H1 (cell line): ENCODE data around the gene GBP7. TPM values are rescaled to one million over a fixed set of nuclear protein-coding genes. Genes with fewer than 3 reads are reported as not detected.

Experiments used
- CTCF ChIA-PET: fragments of 300-600 bp; sonication (Branson Sonifier 250); formaldehyde crosslinking; loops from one replicate; lab custom pipeline; 2021; ENCODE audit not compliant: partially characterized antibody; lab: Charles Lee
- POLR2A ChIA-PET: fragments of 300-600 bp; sonication (Branson Sonifier 250); formaldehyde crosslinking; loops from one replicate; lab custom pipeline; 2021; ENCODE audit warnings: inconsistent platforms; ENCODE audit not compliant: partially characterized antibody; lab: Charles Lee
- DNase-seq, 2 experiments: peaks; one replicate each; pipeline versions ENCODE4 v3.0.0 to v3.0.0-alpha.2; 2010 to 2022; ENCODE audit warnings: low spot score in 2 of 2, low read depth in 1 of 2, mixed read lengths in 1 of 2
- FAIRE-seq: peaks from 2 replicates; lab custom pipeline; 2011; peaks lifted over from hg19 to GRCh38; lab: Jason Lieb, UNC
- H2AFZ ChIP-seq: 2 replicates; pipeline ENCODE4 v1.8.1; 2012; ENCODE audit warnings: low read length, inconsistent platforms
- H2AK5ac ChIP-seq: 2 replicates; pipeline ENCODE4 v1.6.1; 2013; ENCODE audit warnings: low read depth, low read length
- H2BK120ac ChIP-seq: replicated peaks from 2 replicates; pipeline ENCODE3; 2013; ENCODE audit warnings: low read depth, low read length, inconsistent platforms
- H2BK12ac ChIP-seq: 2 replicates; pipeline ENCODE4 v1.6.1; 2013; ENCODE audit warnings: low read depth, low read length
- H2BK15ac ChIP-seq: 2 replicates; pipeline ENCODE4 v1.6.1; 2013; ENCODE audit warnings: low read length
- H2BK20ac ChIP-seq: 2 replicates; pipeline ENCODE4 v1.6.1; 2013; ENCODE audit warnings: low read length
- H2BK5ac ChIP-seq: 2 replicates; pipeline ENCODE4 v1.6.1; 2013; ENCODE audit warnings: low read depth, low read length
- H3K14ac ChIP-seq: 2 replicates; pipeline ENCODE4 v1.6.1; 2013; ENCODE audit warnings: inconsistent platforms; ENCODE audit not compliant: insufficient read length
- H3K18ac ChIP-seq: 2 replicates; pipeline ENCODE4 v1.6.1; 2013; ENCODE audit warnings: low read length; ENCODE audit errors: extremely low read depth
- H3K23ac ChIP-seq: 2 replicates; pipeline ENCODE4 v1.6.1; 2013; ENCODE audit warnings: inconsistent platforms; ENCODE audit not compliant: insufficient read length
- H3K23me2 ChIP-seq: 2 replicates; pipeline ENCODE4 v1.6.1; 2013; ENCODE audit warnings: low read depth, low read length
- H3K27ac ChIP-seq: 2 replicates; pipeline ENCODE4 v1.6.1; 2011; ENCODE audit warnings: low read depth, low read length, inconsistent platforms
- H3K27me3 ChIP-seq, 4 experiments: replicated peaks in 1 of 4; 1 replicate in 1 of 4; 2 replicates in 3 of 4; pipeline versions ENCODE4 v1.6.1 to v1.8.1; 2011 to 2013; ENCODE audit warnings: low read length in 3 of 4, mild to moderate bottlenecking in 3 of 4, inconsistent platforms in 2 of 4, mixed read lengths in 2 of 4, moderate library complexity in 1 of 4; ENCODE audit not compliant: control insufficient read depth in 3 of 4, insufficient read depth in 3 of 4; ENCODE audit errors: extremely low read depth in 1 of 4
- H3K36me3 ChIP-seq, 4 experiments: 2 replicates each; pipeline versions ENCODE4 v1.6.1 to v1.8.1; 2011 to 2013; ENCODE audit warnings: mild to moderate bottlenecking in 4 of 4, low read length in 3 of 4, moderate library complexity in 2 of 4, control low read depth in 1 of 4, inconsistent platforms in 1 of 4; ENCODE audit not compliant: insufficient read depth in 4 of 4, control insufficient read depth in 2 of 4
- H3K4ac ChIP-seq: replicated peaks from 2 replicates; pipeline ENCODE3; 2013; ENCODE audit warnings: low read length, low read depth, mixed read lengths, inconsistent platforms; ENCODE audit not compliant: insufficient read length
- H3K4me1 ChIP-seq, 4 experiments: replicated peaks in 1 of 4; 1 replicate in 1 of 4; 2 replicates in 3 of 4; pipeline versions ENCODE4 v1.6.1 to v1.8.1; 2011 to 2013; ENCODE audit warnings: low read length in 3 of 4, inconsistent platforms in 2 of 4, mixed read lengths in 1 of 4; ENCODE audit not compliant: insufficient read depth in 4 of 4, control insufficient read depth in 3 of 4
- H3K4me2 ChIP-seq, 2 experiments: 2 replicates each; pipeline versions ENCODE4 v1.6.1 to v1.8.1; 2011 to 2013; ENCODE audit warnings: low read depth in 2 of 2, low read length in 2 of 2, control low read depth in 1 of 2, inconsistent platforms in 1 of 2, mild to moderate bottlenecking in 1 of 2; ENCODE audit not compliant: insufficient read depth in 1 of 2
- H3K4me3 ChIP-seq, 4 experiments: fragments of 200-600, 300-600 bp in 1 of 4; sonication (generic), shearing (Covaris generic), sonication (Bioruptor Twin) in 1 of 4; 2 replicates each; pipeline versions ENCODE4 v1.5.1 to v1.8.1; 2011 to 2016; ENCODE audit warnings: low read length in 4 of 4, low read depth in 3 of 4, control low read depth in 2 of 4, inconsistent platforms in 2 of 4, mild to moderate bottlenecking in 2 of 4, mixed read lengths in 1 of 4, moderate library complexity in 1 of 4; ENCODE audit not compliant: insufficient read depth in 2 of 4; ENCODE audit errors: extremely low read depth in 1 of 4
- H3K56ac ChIP-seq: replicated peaks from 2 replicates; pipeline ENCODE3; 2013; ENCODE audit warnings: low read depth, mild to moderate bottlenecking, mixed read lengths, low read length, inconsistent platforms; ENCODE audit not compliant: insufficient read length
- H3K79me1 ChIP-seq: 2 replicates; pipeline ENCODE4 v1.6.1; 2013; ENCODE audit warnings: low read depth, low read length, control low read depth
- H3K79me2 ChIP-seq, 2 experiments: 2 replicates each; pipeline versions ENCODE4 v1.6.1 to v1.8.1; 2012 to 2013; ENCODE audit warnings: low read length in 2 of 2, mild to moderate bottlenecking in 2 of 2, inconsistent platforms in 1 of 2; ENCODE audit not compliant: insufficient read depth in 2 of 2, control insufficient read depth in 1 of 2
- H3K9ac ChIP-seq, 4 experiments: replicated peaks in 1 of 4; 1 replicate in 1 of 4; 2 replicates in 3 of 4; pipeline versions ENCODE4 v1.6.1 to v1.8.1; 2011 to 2013; ENCODE audit warnings: low read depth in 3 of 4, low read length in 3 of 4, control low read depth in 2 of 4, mild to moderate bottlenecking in 2 of 4, moderate library complexity in 2 of 4, inconsistent platforms in 1 of 4; ENCODE audit errors: extremely low read depth in 1 of 4
- H3K9me3 ChIP-seq, 2 experiments: 2 replicates each; pipeline versions ENCODE4 v1.6.1 to v1.8.1; 2012 to 2013; ENCODE audit warnings: mild to moderate bottlenecking in 2 of 2, moderate library complexity in 2 of 2, control low read depth in 1 of 2, inconsistent platforms in 1 of 2, low read depth in 1 of 2, low read length in 1 of 2, mixed read lengths in 1 of 2; ENCODE audit not compliant: insufficient read depth in 2 of 2
- H4K20me1 ChIP-seq, 2 experiments: replicated peaks in 1 of 2; 2 replicates each; pipeline versions ENCODE3 to v1.8.1; 2011 to 2013; ENCODE audit warnings: inconsistent platforms in 2 of 2, low read length in 2 of 2, mild to moderate bottlenecking in 1 of 2; ENCODE audit not compliant: insufficient read depth in 2 of 2, control insufficient read depth in 1 of 2
- H4K5ac ChIP-seq: 2 replicates; pipeline ENCODE4 v1.6.1; 2013; ENCODE audit warnings: low read length, low read depth, mixed read lengths, inconsistent platforms; ENCODE audit not compliant: insufficient read length
- H4K8ac ChIP-seq: 2 replicates; pipeline ENCODE4 v1.8.0; 2013; ENCODE audit warnings: mild to moderate bottlenecking, moderate library complexity, low read length, inconsistent platforms; ENCODE audit not compliant: insufficient read depth; ENCODE audit errors: extremely low read depth
- H4K91ac ChIP-seq: replicated peaks from 2 replicates; pipeline ENCODE3; 2013; ENCODE audit warnings: low read length, mixed read lengths, inconsistent platforms; ENCODE audit not compliant: insufficient read length
- JUND ChIP-seq: IDR thresholded peaks from 2 replicates; pipeline ENCODE4 v1.6.1; 2011; ENCODE audit warnings: mild to moderate bottlenecking, improper control_type of control experiment, low read length
- RAD21 ChIP-seq, 2 experiments: IDR thresholded peaks in 1 of 2; conservative IDR thresholded peaks in 1 of 2; 2 replicates each; pipeline ENCODE4 v1.6.1; 2011; ENCODE audit warnings: low read depth in 2 of 2, low read length in 2 of 2, improper control_type of control experiment in 1 of 2, inconsistent platforms in 1 of 2, mild to moderate bottlenecking in 1 of 2, moderate library complexity in 1 of 2
- RBBP5 ChIP-seq: IDR thresholded peaks from 2 replicates; pipeline ENCODE4 v1.7.1; 2012; ENCODE audit warnings: low read depth, mild to moderate bottlenecking, inconsistent platforms, low read length, moderate library complexity, borderline replicate concordance
- SAP30 ChIP-seq: fragments of 300-600 bp; sonication (generic); IDR thresholded peaks from 2 replicates; pipeline ENCODE4 v1.7.1; 2012; ENCODE audit warnings: low read length, moderate library complexity, mild to moderate bottlenecking, inconsistent platforms; ENCODE audit not compliant: insufficient read depth, insufficient replicate concordance
- SRF ChIP-seq: IDR thresholded peaks from 2 replicates; pipeline ENCODE4 v1.6.1; 2011; ENCODE audit warnings: mild to moderate bottlenecking, low read depth, low read length, moderate library complexity
- SUZ12 ChIP-seq: fragments of 200-600 bp; sonication (generic); IDR thresholded peaks from 2 replicates; pipeline ENCODE4 v1.6.1; 2012; ENCODE audit warnings: mild to moderate bottlenecking, inconsistent platforms, low read length, moderate library complexity, mixed read lengths
- ZNF274 ChIP-seq: IDR thresholded peaks from 2 replicates; pipeline ENCODE4 v1.7.0; 2012; ENCODE audit warnings: low read length, borderline replicate concordance; ENCODE audit errors: extremely low read depth
- WGBS, 2 experiments: shearing (Covaris generic) in 1 of 2; methylation state at CpG; one replicate each; pipeline versions ENCODE4 v1.1.6 to v1.1.7; 2013 to 2015; ENCODE audit warnings: low lambda C conversion rate in 2 of 2, mixed read lengths in 2 of 2, inconsistent platforms in 1 of 2, low coverage in 1 of 2, missing lambda C conversion rate in 1 of 2; ENCODE audit not compliant: insufficient replicate concordance in 2 of 2, insufficient coverage in 1 of 2, insufficient read length in 1 of 2; ENCODE audit errors: extremely low coverage in 1 of 2, missing lambda C conversion rate in 1 of 2; 5-methylcytosine and 5-hydroxymethylcytosine counted together
- polyA plus RNA-seq, 7 experiments: library from polyadenylated mRNA; depleted of rRNA in 3 of 7; stranded (reverse) in 5 of 7; unstranded in 2 of 7; fragments of >200 nt in 5 of 7; fragments of 200-250 nt in 2 of 7; gene quantifications; 1 replicate in 5 of 7; 2 replicates in 1 of 7; 4 replicates in 1 of 7; pipeline versions ENCODE4 v1.2.1 to v1.2.3, GENCODE V29; 2011 to 2013; ENCODE audit warnings: missing spikeins in 2 of 7, mixed read lengths in 2 of 7
- total RNA-seq: library from RNA; stranded (reverse); fragmentation: NEBNext Ultra II Directional; extraction: Animal tissue kit (Norgen Biotek cat#: 25700); gene quantifications from 2 replicates; pipeline ENCODE4 v1.2.1, GENCODE V29; 2021
- TF ChIP-seq, protein P1 (sequence below): IDR thresholded peaks from 2 replicates; pipeline ENCODE4 v1.6.1; 2012; ENCODE audit warnings: inconsistent platforms

Gene GBP7
- total and polyA plus RNA-seq, 2 of the 8 experiments (the other 6 are each of a cell fraction or from before 2014, with no cell fraction given), result not detected

DNA sequence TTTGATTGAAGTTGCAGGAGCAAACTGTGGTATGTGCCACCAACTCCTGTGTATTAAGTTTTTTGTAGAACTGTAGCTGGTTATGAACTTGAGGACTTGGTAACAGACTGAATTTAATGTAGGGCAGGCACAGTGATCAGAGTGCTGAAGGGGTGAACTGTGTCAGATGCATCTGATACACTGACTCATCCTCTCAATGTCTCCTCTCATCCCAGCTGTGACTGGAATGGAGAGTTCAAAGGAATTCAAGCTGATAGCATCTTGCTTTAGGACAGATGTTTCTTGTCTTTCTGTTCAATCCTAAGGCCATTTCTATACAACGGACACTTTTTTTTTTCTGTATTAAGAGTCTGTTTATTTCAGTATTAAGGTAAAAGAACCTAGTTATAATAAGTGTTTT, 85.8 kb downstream of the GBP7 start:
- H2BK5ac ChIP-seq, result no peak overlapping the region
- no peak overlapping the region for H3K9ac ChIP-seq
- no peak overlapping the region for H3K23ac ChIP-seq
- H3K27me3 ChIP-seq, result no peaks in the 10 kb centered on the region
- H3K4me1 ChIP-seq, result 0 out of 7 replicates have a peak, but pooled peaks cover 0 to 3% (median 0%) of the 10 kb centered on the region in 4 experiments
- no peak overlapping the region for H2BK15ac ChIP-seq
- no peak overlapping the region for H4K91ac ChIP-seq
- no peak overlapping the region for H4K5ac ChIP-seq
- no peak overlapping the region for H3K4ac ChIP-seq
- H2BK12ac ChIP-seq, result no peak overlapping the region
- no peak overlapping the region for H4K8ac ChIP-seq
- ChIA-PET POLR2A (no interaction called here), CTCF (interaction anchor here (1.5 kb wide), 1 partner anchor 39 kb away, joined by 3 read pairs; no protein-coding TSS in a partner anchor)
- DNase-seq, result no peak
- H3K27ac ChIP-seq, result no peak overlapping the region
- no peak overlapping the region for H3K14ac ChIP-seq
- FAIRE-seq, result no peak
- no peaks in the 10 kb centered on the region for H4K20me1 ChIP-seq
- no peak overlapping the region for H2BK120ac ChIP-seq
- no peaks in the 10 kb centered on the region for H3K79me1 ChIP-seq
- H2AFZ ChIP-seq, result no peak overlapping the region
- no peak overlapping the region for H3K18ac ChIP-seq
- H3K79me2 ChIP-seq, result no peaks in the 10 kb centered on the region
- H3K36me3 ChIP-seq, result no peaks in the 10 kb centered on the region
- H3K56ac ChIP-seq, result no peak overlapping the region
- H2BK20ac ChIP-seq, result no peak overlapping the region
- no peak overlapping the region for H3K4me3 ChIP-seq
- H3K23me2 ChIP-seq, result no peaks in the 10 kb centered on the region
- TF ChIP-seq, protein P1, sequence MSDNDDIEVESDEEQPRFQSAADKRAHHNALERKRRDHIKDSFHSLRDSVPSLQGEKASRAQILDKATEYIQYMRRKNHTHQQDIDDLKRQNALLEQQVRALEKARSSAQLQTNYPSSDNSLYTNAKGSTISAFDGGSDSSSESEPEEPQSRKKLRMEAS, result no peak
- TF ChIP-seq SAP30 (no peak), RBBP5 (no peak), SUZ12 (no peak), JUND (no peak), ZNF274 (no peak), RAD21 (IDR thresholded peaks at IDR 0.05 in 1 of 2, conservative IDR thresholded peaks at IDR 0.05 in 1 of 2; ENCODE audit: low read depth in 2 of 2, low read length in 2 of 2) (no peak), SRF (no peak)
- no peaks in the 10 kb centered on the region for H3K9me3 ChIP-seq
- H3K4me2 ChIP-seq, result no peak overlapping the region
- no peak overlapping the region for H2AK5ac ChIP-seq
- 77% methylated on average over 1 of the region's 1 CpG; no CpG with 5 or more reads in 1 of the 2 experiments for WGBS, 2 experiments
